HUES6 (cell line): ENCODE data around the gene PTTG1IP.
A peak's percentile ranks its signal among the peaks of the same experiment; 100 is the strongest.

Experiments
- H3K27ac ChIP-seq: 2 replicates; pipeline ENCODE4 v1.7.0; 2013; ENCODE audit warnings: low read depth, mild to moderate bottlenecking, low read length, inconsistent platforms
- H3K27me3 ChIP-seq: 2 replicates; pipeline ENCODE4 v1.6.1; 2013; ENCODE audit warnings: low read length; ENCODE audit not compliant: control insufficient read depth, insufficient read depth
- H3K36me3 ChIP-seq: 2 replicates; pipeline ENCODE4 v1.6.1; 2013; ENCODE audit warnings: low read length; ENCODE audit not compliant: control insufficient read depth, insufficient read depth
- H3K4me1 ChIP-seq: 2 replicates; pipeline ENCODE4 v1.6.1; 2013; ENCODE audit warnings: low read length; ENCODE audit not compliant: control insufficient read depth, insufficient read depth
- H3K4me3 ChIP-seq: 2 replicates; pipeline ENCODE4 v1.5.1; 2013; ENCODE audit warnings: low read depth, low read length
- H3K9ac ChIP-seq: one replicate; pipeline ENCODE4 v1.6.1; 2013; ENCODE audit warnings: mild to moderate bottlenecking, low read length
- H3K9me3 ChIP-seq: 2 replicates; pipeline ENCODE4 v1.6.1; 2013; ENCODE audit warnings: low read depth, low read length; ENCODE audit not compliant: control insufficient read depth, insufficient read depth

PTTG1IP gene

GRCh38 chr21:44846485-44847260, 26.8 kb downstream of the PTTG1IP start:
- H3K27ac ChIP-seq = no peak overlapping the region

DNA sequence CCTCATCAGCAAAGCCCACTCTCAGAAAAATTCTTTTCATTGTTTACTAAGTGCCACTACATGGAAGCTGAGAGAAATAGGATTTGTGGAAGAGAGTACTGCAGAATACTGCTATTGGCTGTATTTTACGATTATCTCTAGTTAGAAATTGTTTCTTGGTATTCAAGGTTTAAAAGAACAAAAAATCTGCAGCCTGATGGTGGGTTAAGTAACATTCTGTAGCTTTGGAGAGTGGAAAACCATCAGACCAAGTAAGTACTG, 27.3 kb downstream of the PTTG1IP start:
- Histone ChIP-seq H3K4me1 (peaks cover 18% of the 10 kb centered on the region), H3K4me3 (peak overlapping the region; percentile 46), H3K36me3 (peaks cover 26% of the 10 kb centered on the region), H3K9me3 (no peaks in the 10 kb centered on the region), H3K9ac (no peak overlapping the region), H3K27ac (no peak overlapping the region), H3K27me3 (no peaks in the 10 kb centered on the region)

More at GRCh38 chr21:44846485-44847260, 26.8 kb downstream of the PTTG1IP start:
- H3K27me3 ChIP-seq = no peaks in the 10 kb centered on the region
- H3K4me1 ChIP-seq = peaks cover 18% of the 10 kb centered on the region
- peak overlapping the region; percentile 46; the same call in 1 of the 2 replicates for H3K4me3 ChIP-seq
- H3K9me3 ChIP-seq = no peaks in the 10 kb centered on the region
- no peak overlapping the region for H3K9ac ChIP-seq
- H3K36me3 ChIP-seq = peaks cover 31% of the 10 kb centered on the region

- Histone ChIP-seq H3K4me1 (peaks cover 18% of the 10 kb centered on the region), H3K4me3 (peak overlapping the region; percentile 46), H3K9ac (no peak overlapping the region), H3K27me3 (no peaks in the 10 kb centered on the region), H3K36me3 (peaks cover 21% of the 10 kb centered on the region), H3K27ac (no peak overlapping the region), H3K9me3 (no peaks in the 10 kb centered on the region)
These were observed 27.9 kb downstream of the PTTG1IP start for GRCh38 chr21:44845418-44846223.

DNA sequence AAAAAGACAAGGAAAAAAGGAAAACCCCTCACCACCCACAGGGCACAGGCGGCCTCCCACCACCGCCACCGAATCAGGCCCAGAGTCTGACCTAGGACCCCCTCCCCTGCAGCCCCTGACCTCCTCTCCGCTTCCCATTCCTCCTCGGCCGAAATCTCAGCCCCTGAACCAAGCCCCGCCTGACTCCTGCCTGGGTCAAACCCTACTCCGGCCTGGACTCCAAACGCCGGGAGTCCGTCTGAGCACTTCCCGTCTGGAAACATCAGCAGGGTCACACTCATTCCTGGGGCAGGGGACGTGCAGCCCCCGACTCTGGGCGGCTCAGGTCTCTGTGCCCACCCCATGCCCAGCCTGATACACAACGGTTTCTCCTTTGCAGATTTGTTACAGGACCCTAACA, 29.2 kb downstream of the PTTG1IP start:
- Histone ChIP-seq H3K4me1 (peaks cover 18% of the 10 kb centered on the region), H3K27ac (no peak overlapping the region), H3K36me3 (peaks cover 7% of the 10 kb centered on the region), H3K9ac (no peak overlapping the region), H3K9me3 (no peaks in the 10 kb centered on the region), H3K27me3 (no peaks in the 10 kb centered on the region), H3K4me3 (no peak overlapping the region)

GRCh38 chr21:44842721-44843445, 30.6 kb downstream of the PTTG1IP start:
- H3K9ac ChIP-seq = no peak overlapping the region
- H3K36me3 ChIP-seq = no peaks in the 10 kb centered on the region
- H3K27me3 ChIP-seq = no peaks in the 10 kb centered on the region

GRCh38 chr21:44842087-44842486, 31.4 kb downstream of the PTTG1IP start:
- Histone ChIP-seq H3K36me3 (no peaks in the 10 kb centered on the region), H3K9me3 (no peaks in the 10 kb centered on the region), H3K27ac (no peak overlapping the region), H3K27me3 (no peaks in the 10 kb centered on the region), H3K4me1 (peaks cover 23% of the 10 kb centered on the region), H3K9ac (no peak overlapping the region), H3K4me3 (no peak overlapping the region)

More at GRCh38 chr21:44842721-44843445, 30.6 kb downstream of the PTTG1IP start:
- Histone ChIP-seq H3K9me3 (no peaks in the 10 kb centered on the region), H3K4me3 (no peak overlapping the region), H3K4me1 (peaks cover 23% of the 10 kb centered on the region), H3K27ac (no peak overlapping the region)

- Histone ChIP-seq H3K4me3 (no peak overlapping the region), H3K27ac (no peak overlapping the region), H3K27me3 (no peaks in the 10 kb centered on the region), H3K36me3 (no peaks in the 10 kb centered on the region), H3K4me1 (peaks cover 20% of the 10 kb centered on the region; the same call in 1 of the 2 replicates), H3K9ac (no peak overlapping the region), H3K9me3 (no peaks in the 10 kb centered on the region)
These were observed 32.7 kb downstream of the PTTG1IP start for GRCh38 chr21:44840771-44841170.

GRCh38 chr21:44838951-44839350, 34.5 kb downstream of the PTTG1IP start:
- peaks cover 11% of the 10 kb centered on the region; the same call in 1 of the 2 replicates for H3K4me1 ChIP-seq
- H3K9me3 ChIP-seq = no peaks in the 10 kb centered on the region
- no peaks in the 10 kb centered on the region for H3K27me3 ChIP-seq
- H3K9ac ChIP-seq = no peak overlapping the region
- H3K36me3 ChIP-seq = no peaks in the 10 kb centered on the region
- H3K4me3 ChIP-seq = no peak overlapping the region
- no peak overlapping the region for H3K27ac ChIP-seq

GRCh38 chr21:44838039-44838895, 35.2 kb downstream of the PTTG1IP start:
- Histone ChIP-seq H3K9ac (no peak overlapping the region), H3K27me3 (no peaks in the 10 kb centered on the region), H3K4me3 (no peak overlapping the region), H3K9me3 (no peaks in the 10 kb centered on the region), H3K4me1 (peaks cover 11% of the 10 kb centered on the region; the same call in 1 of the 2 replicates), H3K27ac (no peak overlapping the region), H3K36me3 (no peaks in the 10 kb centered on the region)

DNA sequence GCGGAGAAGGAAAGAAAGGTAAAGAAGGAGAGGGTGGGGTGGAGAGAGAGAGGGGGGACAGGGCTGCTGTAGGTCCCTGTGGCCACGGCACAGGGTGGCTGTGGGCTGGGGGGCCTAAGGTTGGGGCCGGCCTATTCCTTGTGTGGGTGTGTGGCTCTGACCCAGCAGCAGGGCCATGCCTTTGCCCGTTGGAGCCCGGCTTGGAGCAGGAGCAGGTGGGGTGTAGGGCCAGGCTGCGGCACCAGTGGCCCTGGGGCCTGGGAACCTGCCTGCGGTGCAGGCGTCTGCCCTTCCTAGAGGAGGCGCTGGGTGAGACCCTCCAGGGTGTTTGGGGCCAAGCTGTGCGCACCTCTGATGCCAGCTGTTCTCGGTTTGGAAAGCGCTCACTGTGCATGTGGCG, 36.0 kb downstream of the PTTG1IP start:
- Histone ChIP-seq H3K4me1 (peaks cover 11% of the 10 kb centered on the region; the same call in 1 of the 2 replicates), H3K27me3 (no peaks in the 10 kb centered on the region), H3K4me3 (no peak overlapping the region), H3K27ac (no peak overlapping the region), H3K9ac (no peak overlapping the region), H3K9me3 (no peaks in the 10 kb centered on the region), H3K36me3 (no peaks in the 10 kb centered on the region)
